SU-DHL-6 (cell line): Measurements from ENCODE around the gene BASP1.

Experiments used
- EZH2phosphoT487 ChIP-seq: fragments of 200-600 bp; sonication (generic), shearing (Covaris generic); conservative IDR thresholded peaks from 2 replicates; pipeline ENCODE4 v1.6.1; 2018; ENCODE audit warnings: mild to moderate bottlenecking, antibody characterized with exemption, low read length, moderate library complexity, mixed read lengths
- TF ChIP-seq, protein P1 (sequence below): fragments of 200-600 bp; sonication (generic); IDR thresholded peaks from one replicate; pipeline ENCODE4 v1.5.1; 2017; ENCODE audit warnings: antibody characterized with exemption, mild to moderate bottlenecking, low read length, moderate library complexity; ENCODE audit not compliant: insufficient read depth, poor library complexity, severe bottlenecking

DNA sequence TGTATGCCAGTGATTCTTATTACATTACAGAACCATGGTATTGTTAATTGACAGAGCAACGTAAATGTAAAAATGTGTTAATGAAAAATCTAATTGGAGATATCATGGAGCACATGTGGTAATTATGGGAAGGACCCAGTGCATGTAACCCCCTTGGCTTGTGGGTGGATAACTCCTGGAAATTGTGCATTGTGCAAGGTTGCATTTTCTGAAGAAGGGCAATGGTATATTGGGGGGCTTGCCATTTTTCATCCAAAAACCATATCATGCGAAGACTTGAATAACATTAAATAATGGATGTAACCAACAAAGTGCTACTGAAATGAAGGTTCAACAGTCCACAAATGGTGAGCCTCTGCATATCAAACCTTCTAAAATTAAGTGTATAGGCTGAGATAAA lies 47.6 kb downstream of the BASP1 start:
- TF ChIP-seq, protein P1, sequence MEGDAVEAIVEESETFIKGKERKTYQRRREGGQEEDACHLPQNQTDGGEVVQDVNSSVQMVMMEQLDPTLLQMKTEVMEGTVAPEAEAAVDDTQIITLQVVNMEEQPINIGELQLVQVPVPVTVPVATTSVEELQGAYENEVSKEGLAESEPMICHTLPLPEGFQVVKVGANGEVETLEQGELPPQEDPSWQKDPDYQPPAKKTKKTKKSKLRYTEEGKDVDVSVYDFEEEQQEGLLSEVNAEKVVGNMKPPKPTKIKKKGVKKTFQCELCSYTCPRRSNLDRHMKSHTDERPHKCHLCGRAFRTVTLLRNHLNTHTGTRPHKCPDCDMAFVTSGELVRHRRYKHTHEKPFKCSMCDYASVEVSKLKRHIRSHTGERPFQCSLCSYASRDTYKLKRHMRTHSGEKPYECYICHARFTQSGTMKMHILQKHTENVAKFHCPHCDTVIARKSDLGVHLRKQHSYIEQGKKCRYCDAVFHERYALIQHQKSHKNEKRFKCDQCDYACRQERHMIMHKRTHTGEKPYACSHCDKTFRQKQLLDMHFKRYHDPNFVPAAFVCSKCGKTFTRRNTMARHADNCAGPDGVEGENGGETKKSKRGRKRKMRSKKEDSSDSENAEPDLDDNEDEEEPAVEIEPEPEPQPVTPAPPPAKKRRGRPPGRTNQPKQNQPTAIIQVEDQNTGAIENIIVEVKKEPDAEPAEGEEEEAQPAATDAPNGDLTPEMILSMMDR: no peak
- no peak for TF ChIP-seq EZH2phosphoT487
